Activated naive CD4-positive, alpha-beta T cell treated with anti-CD3 and anti-CD28 coated beads, Interleukin-2, amount 50 U/mL, for 72 hours (primary cell): ENCODE measurements around the gene CYP11A1. TPM values are rescaled to one million over a fixed set of nuclear protein-coding genes. Genes with fewer than 3 reads are reported as not detected.

Experiments used
- ATAC-seq, 2 donors: fragments of 150-1000 bp; cut with Tn5 transposase; 2 replicates each; pipeline ENCODE4 v1.10.0; 2021; ENCODE audit warnings: mild to moderate bottlenecking in 2 of 2, moderate library complexity in 2 of 2
- DNase-seq, 2 donors: peaks; one replicate each; pipeline ENCODE4 v3.0.0; 2021 to 2022; ENCODE audit warnings: low spot score in 2 of 2
- H3K27ac Mint-ChIP-seq, 2 donors: one replicate each; pipeline ENCODE4 v1.8.0; 2022; ENCODE audit warnings: mild to moderate bottlenecking in 2 of 2, mixed read lengths in 2 of 2
- H3K36me3 Mint-ChIP-seq, 2 donors: one replicate each; pipeline ENCODE4 v1.8.0; 2022; ENCODE audit warnings: mixed read lengths in 2 of 2
- H3K9me3 Mint-ChIP-seq, 2 donors: one replicate each; pipeline ENCODE4 v1.8.0; 2022; ENCODE audit warnings: mixed read lengths in 2 of 2
- total RNA-seq, 2 donors: library from RNA; stranded (reverse); gene quantifications; one replicate each; pipeline ENCODE4 v1.2.3, GENCODE V29; 2022

The CYP11A1 gene
- total RNA-seq, 2 donors from 2014 or later = 0.59 TPM; not detected in 1

- ATAC-seq (peak in 1 of 2 donors; percentile 0), DNase-seq (no peak)
- no peaks in the 10 kb centered on the region for H3K36me3 Mint-ChIP-seq
- peak overlapping the region; percentile 84 to 93 for H3K27ac Mint-ChIP-seq
- H3K9me3 Mint-ChIP-seq = no peaks in the 10 kb centered on the region
Measured at GRCh38 chr15:74384566-74384880, 17.1 kb upstream of the CYP11A1 start.

GRCh38 chr15:74383695-74384565, 16.5 kb upstream of the CYP11A1 start:
- H3K27ac Mint-ChIP-seq = peak overlapping the region; percentile 84 to 93
- no peaks in the 10 kb centered on the region for H3K36me3 Mint-ChIP-seq
- ATAC-seq = peak; percentile 74 to 79
- DNase-seq = peak; percentile 60 to 87
- H3K9me3 Mint-ChIP-seq = no peaks in the 10 kb centered on the region

- DNase-seq = no peak
- no peak for ATAC-seq
- Mint-ChIP-seq H3K27ac (peak overlapping the region; percentile 84 to 93), H3K36me3 (no peaks in the 10 kb centered on the region), H3K9me3 (no peaks in the 10 kb centered on the region)
Measured at GRCh38 chr15:74383286-74383685, 15.8 kb upstream of the CYP11A1 start.

- H3K9me3 Mint-ChIP-seq = no peaks in the 10 kb centered on the region
- peak overlapping the region in 1 of 2 donors; percentile 93 for H3K27ac Mint-ChIP-seq
- DNase-seq = peak; percentile 83 to 85
- peak; percentile 26 to 35 for ATAC-seq
- H3K36me3 Mint-ChIP-seq = no peaks in the 10 kb centered on the region
Measured at GRCh38 chr15:74382004-74382816, 14.8 kb upstream of the CYP11A1 start.

GRCh38 chr15:74381481-74381880, 14.0 kb upstream of the CYP11A1 start:
- ATAC-seq (no peak), DNase-seq (no peak)
- H3K9me3 Mint-ChIP-seq = no peaks in the 10 kb centered on the region
- peak overlapping the region in 1 of 2 donors; percentile 93 for H3K27ac Mint-ChIP-seq
- no peaks in the 10 kb centered on the region for H3K36me3 Mint-ChIP-seq

- ATAC-seq = no peak
- Mint-ChIP-seq H3K36me3 (no peaks in the 10 kb centered on the region), H3K27ac (peak overlapping the region in 1 of 2 donors; percentile 93), H3K9me3 (no peaks in the 10 kb centered on the region)
- DNase-seq = no peak
Measured at GRCh38 chr15:74381190-74381453, 13.7 kb upstream of the CYP11A1 start.

GRCh38 chr15:74380361-74381189, 13.1 kb upstream of the CYP11A1 start:
- ATAC-seq = no peak
- no peak for DNase-seq
- H3K9me3 Mint-ChIP-seq = no peaks in the 10 kb centered on the region
- peak overlapping the region in 1 of 2 donors; percentile 53 for H3K27ac Mint-ChIP-seq
- no peaks in the 10 kb centered on the region for H3K36me3 Mint-ChIP-seq

GRCh38 chr15:74378848-74379247, 11.4 kb upstream of the CYP11A1 start:
- Mint-ChIP-seq H3K36me3 (no peaks in the 10 kb centered on the region), H3K9me3 (no peaks in the 10 kb centered on the region), H3K27ac (peak overlapping the region in 1 of 2 donors; percentile 72)
- DNase-seq = peak; percentile 65 to 70
- peak; percentile 12 to 53 for ATAC-seq

GRCh38 chr15:74377831-74378766, 10.7 kb upstream of the CYP11A1 start:
- ATAC-seq (no peak), DNase-seq (no peak)
- H3K9me3 Mint-ChIP-seq = no peaks in the 10 kb centered on the region
- peak overlapping the region in 1 of 2 donors; percentile 72 for H3K27ac Mint-ChIP-seq
- no peaks in the 10 kb centered on the region for H3K36me3 Mint-ChIP-seq

GRCh38 chr15:74376825-74377581, 9.6 kb upstream of the CYP11A1 start:
- Mint-ChIP-seq H3K27ac (peak overlapping the region in 1 of 2 donors; percentile 47), H3K36me3 (no peaks in the 10 kb centered on the region), H3K9me3 (no peaks in the 10 kb centered on the region)
- ATAC-seq (no peak), DNase-seq (no peak)

- Mint-ChIP-seq H3K36me3 (no peaks in the 10 kb centered on the region), H3K27ac (no peak overlapping the region), H3K9me3 (no peaks in the 10 kb centered on the region)
- ATAC-seq = no peak
- no peak for DNase-seq
Measured at GRCh38 chr15:74376226-74376625, 8.8 kb upstream of the CYP11A1 start.

- H3K27ac Mint-ChIP-seq = peak overlapping the region in 1 of 2 donors; percentile 32
- no peaks in the 10 kb centered on the region for H3K36me3 Mint-ChIP-seq
- peak; percentile 68 to 90 for DNase-seq
- ATAC-seq = peak in 1 of 2 donors; percentile 16
- H3K9me3 Mint-ChIP-seq = no peaks in the 10 kb centered on the region
Measured at GRCh38 chr15:74375303-74375693, 7.9 kb upstream of the CYP11A1 start.

GRCh38 chr15:74374648-74375302, 7.3 kb upstream of the CYP11A1 start:
- ATAC-seq (peak; percentile 1 to 16), DNase-seq (no peak)
- Mint-ChIP-seq H3K36me3 (no peaks in the 10 kb centered on the region), H3K27ac (peak overlapping the region; percentile 22 to 32), H3K9me3 (no peaks in the 10 kb centered on the region)

- Mint-ChIP-seq H3K36me3 (no peaks in the 10 kb centered on the region), H3K27ac (peak overlapping the region in 1 of 2 donors; percentile 32), H3K9me3 (no peaks in the 10 kb centered on the region)
- peak; percentile 91 to 95 for DNase-seq
- ATAC-seq = peak; percentile 91
Measured at GRCh38 chr15:74373731-74374647, 6.5 kb upstream of the CYP11A1 start.
